Psoas muscle (tissue), 8 donors: ENCODE data around the gene SMTNL1. TPM values are rescaled to one million over a fixed set of nuclear protein-coding genes. Genes with fewer than 3 reads are reported as not detected.

Experiments used
- ATAC-seq, 4 donors: fragments of 200-7000 bp; cut with Tn5 transposase; one replicate each; pipeline ENCODE4 v1.9.1; 2020; ENCODE audit warnings: moderate library complexity in 3 of 4, mild to moderate bottlenecking in 2 of 4
- DNase-seq, 2 donors: peaks; one replicate each; pipeline ENCODE4 v3.0.0-alpha.2; 2020
- H3K27ac ChIP-seq: fragments of 200-600 bp; one replicate; pipeline ENCODE4 v1.8.0; 2022
- H3K27me3 ChIP-seq, 3 donors: fragments of 200-600 bp in 1 of 3; one replicate each; pipeline versions ENCODE4 v1.6.1 to v1.8.0; 2013 to 2022; ENCODE audit warnings: low read length in 2 of 3, mild to moderate bottlenecking in 2 of 3, moderate library complexity in 1 of 3; ENCODE audit not compliant: insufficient read depth in 3 of 3
- H3K36me3 ChIP-seq, 2 donors: fragments of 200-600 bp in 1 of 2; one replicate each; pipeline versions ENCODE4 v1.6.1 to v1.8.0; 2013 to 2022; ENCODE audit warnings: low read depth in 1 of 2, mild to moderate bottlenecking in 1 of 2, moderate library complexity in 1 of 2; ENCODE audit not compliant: insufficient read depth in 1 of 2
- H3K4me1 ChIP-seq: fragments of 200-600 bp; one replicate; pipeline ENCODE4 v1.8.0; 2022
- H3K4me3 ChIP-seq: fragments of 200-600 bp; one replicate; pipeline ENCODE4 v1.8.0; 2022; ENCODE audit warnings: mild to moderate bottlenecking
- H3K9me3 ChIP-seq: fragments of 200-600 bp; one replicate; pipeline ENCODE4 v1.8.0; 2022
- CTCF ChIP-seq: fragments of 200-600 bp; IDR thresholded peaks from one replicate; pipeline ENCODE4 v1.8.0; 2022; ENCODE audit warnings: antibody characterized with exemption
- WGBS, 3 donors: extraction: QIAGEN DNeasy Blood & Tissue Kit; methylation state at CpG; one replicate each; pipeline versions ENCODE4 v1.1.6 to v1.1.7; 2013; 5-methylcytosine and 5-hydroxymethylcytosine counted together
- intact Hi-C, 2 donors: fragments of 100-400 bp; cut with DNase I; formaldehyde crosslinking; loops; one replicate each; pipeline versions ENCODE4 v1.11.0 to v1.14.2; 2022
- polyA plus RNA-seq, 3 donors: library from polyadenylated mRNA; stranded (reverse); fragments of 200-250 nt; gene quantifications; one replicate each; pipeline ENCODE4 v1.2.3, GENCODE V29; 2013
- total RNA-seq, 4 donors: library from RNA; stranded (reverse); fragmentation: NEBNext Ultra II Directional in 2 of 4; extraction: Animal tissue kit (Norgen Biotek cat#: 25700) in 2 of 4; gene quantifications; one replicate each; pipeline versions ENCODE4 v1.2.1 to v1.2.4, GENCODE V29; 2021 to 2023
- donor health status: healthy with polysubstance abuse.
- donor health status: DM: no; HTN: no; CAD: no; lungs with moderate emphysema.
- donor health status: Bipolar disorder and iron deficiency.
- donor health status: healthy.
- donor health status: DM: yes; HTN: yes; CAD: no.
- donor health status: DM: no; HTN: no; CAD: no.
- donor health status: DM: no; HTN: no; CAD: no.
- donor health status: DM: yes; HTN: yes; CAD: no.

SMTNL1 gene
- total and polyA plus RNA-seq, 7 donors: 6.7 to 118 (median 16.1) TPM

GRCh38 chr11:57543593-57543992 is 6.2 kb downstream of the SMTNL1 start:
- TF ChIP-seq CTCF: no peak

GRCh38 chr11:57544566-57544965 is 7.2 kb downstream of the SMTNL1 start:
- H3K27ac ChIP-seq: no peak overlapping the region

More at GRCh38 chr11:57543593-57543992, 6.2 kb downstream of the SMTNL1 start:
- peak overlapping the region; percentile 0 for H3K27ac ChIP-seq
- 44 to 45% (median 45%) methylated on average over 6 of the region's 6 CpGs for WGBS, 3 donors
- H3K36me3 ChIP-seq: no peaks in the 10 kb centered on the region
- peaks cover 4% of the 10 kb centered on the region for H3K4me1 ChIP-seq
- intact Hi-C loops: no loop called here
- H3K4me3 ChIP-seq: no peak overlapping the region
- DNase-seq: no peak
- H3K9me3 ChIP-seq: no peaks in the 10 kb centered on the region
- H3K27me3 ChIP-seq: no peaks in the 10 kb centered on the region
- ATAC-seq: no peak

GRCh38 chr11:57545883-57546282 is 8.5 kb downstream of the SMTNL1 start:
- Histone ChIP-seq H3K9me3 (no peaks in the 10 kb centered on the region), H3K4me1 (peaks cover 4% of the 10 kb centered on the region), H3K4me3 (no peak overlapping the region), H3K36me3 (peaks cover 2 to 14% of the 10 kb centered on the region in 2 donors), H3K27ac (no peak overlapping the region), H3K27me3 (no peaks in the 10 kb centered on the region)
- ATAC-seq: no peak
- WGBS, 3 donors: 83 to 94% (median 90%) methylated on average over 11 to 13 of the region's 13 CpGs
- intact Hi-C loops: no loop called here
- no peak for TF ChIP-seq CTCF
- DNase-seq: no peak

More at GRCh38 chr11:57544566-57544965, 7.2 kb downstream of the SMTNL1 start:
- Histone ChIP-seq H3K9me3 (no peaks in the 10 kb centered on the region), H3K4me3 (no peak overlapping the region), H3K27me3 (no peaks in the 10 kb centered on the region), H3K36me3 (peaks cover 0 to 2% of the 10 kb centered on the region in 2 donors), H3K4me1 (peaks cover 4% of the 10 kb centered on the region)
- intact Hi-C loops: no loop called here
- WGBS, 3 donors: 58 to 78% (median 63%) methylated on average over 6 of the region's 6 CpGs
- DNase-seq (no peak), ATAC-seq (peak in 2 of 4 donors; percentile 18 to 56)
- no peak for TF ChIP-seq CTCF

- intact Hi-C loops: no loop called here
- DNase-seq (no peak), ATAC-seq (no peak)
- no peak overlapping the region for H3K27ac ChIP-seq
- no peak for TF ChIP-seq CTCF
- no peaks in the 10 kb centered on the region for H3K27me3 ChIP-seq
- H3K36me3 ChIP-seq: peaks cover 2 to 19% of the 10 kb centered on the region in 2 donors
- no peaks in the 10 kb centered on the region for H3K9me3 ChIP-seq
- peaks cover 3% of the 10 kb centered on the region for H3K4me1 ChIP-seq
- WGBS, 3 donors: 94 to 95% (median 94%) methylated on average over 7 of the region's 7 CpGs
- H3K4me3 ChIP-seq: no peak overlapping the region
These were observed 9.1 kb downstream of the SMTNL1 start for GRCh38 chr11:57546451-57546850.

GRCh38 chr11:57546869-57547475 is 9.6 kb downstream of the SMTNL1 start:
- Histone ChIP-seq H3K9me3 (no peaks in the 10 kb centered on the region), H3K4me1 (no peaks in the 10 kb centered on the region), H3K4me3 (no peak overlapping the region), H3K27me3 (no peaks in the 10 kb centered on the region), H3K36me3 (peaks cover 2 to 21% of the 10 kb centered on the region in 2 donors), H3K27ac (no peak overlapping the region)
- intact Hi-C loops: no loop called here
- 58 to 61% (median 60%) methylated on average over 5 of the region's 5 CpGs for WGBS, 3 donors
- DNase-seq (no peak), ATAC-seq (peak; percentile 54 to 72 (median 59))
- TF ChIP-seq CTCF: no peak
